GM12878 (cell line): ENCODE results near the gene IRF4. TPM values are rescaled to one million over a fixed set of nuclear protein-coding genes. Genes with fewer than 3 reads are reported as not detected.

Source experiments
- ATAC-seq: fragments of 200-7000 bp; cut with Tn5 transposase; 3 replicates; pipeline ENCODE4 v1.9.1; 2020; ENCODE audit warnings: mild to moderate bottlenecking, moderate library complexity
- BruUV-seq: library from RNA; stranded (reverse); fragments of 400-500 nt; replicated peaks from 2 replicates; lab custom pipeline; 2021; lab: Mats Ljungman, UMichigan
- CTCF ChIA-PET: fragments of 300-600 bp; sonication (Branson Sonifier 250); formaldehyde crosslinking; extraction: SDS; loops from one replicate; lab custom pipeline; 2021; ENCODE audit warnings: inconsistent platforms; lab: Yijun Ruan, JAX
- POLR2A ChIA-PET: fragments of 350-600 bp; formaldehyde crosslinking; extraction: SDS; loops from one replicate; lab custom pipeline; 2021; ENCODE audit warnings: inconsistent platforms; lab: Charles Lee
- RAD21 ChIA-PET: fragments of 300-600 bp; sonication (Branson Sonifier 250); formaldehyde crosslinking; loops from one replicate; lab custom pipeline; 2023; ENCODE audit warnings: antibody characterized with exemption; ENCODE audit not compliant: unreplicated experiment; lab: Charles Lee
- SMC1A ChIA-PET: fragments of 300-600 bp; sonication (Branson Sonifier 250); formaldehyde crosslinking; loops from one replicate; lab custom pipeline; 2023; ENCODE audit not compliant: unreplicated experiment, uncharacterized antibody; lab: Charles Lee
- DNase-seq: peaks from one replicate; pipeline ENCODE4 v3.0.0-alpha.2; 2011; ENCODE audit warnings: low read depth, low spot score
- FAIRE-seq: peaks from 3 replicates; lab custom pipeline; 2011; peaks lifted over from hg19 to GRCh38; lab: Jason Lieb, UNC
- H2AFZ ChIP-seq: 2 replicates; pipeline ENCODE4 v1.6.0; 2011; ENCODE audit warnings: low read depth, low read length, control low read depth; ENCODE audit not compliant: control insufficient read depth
- H3K27ac ChIP-seq: 2 replicates; pipeline ENCODE4 v1.5.1; 2011; ENCODE audit warnings: control low read depth; ENCODE audit not compliant: control insufficient read depth, insufficient read depth
- H3K27me3 ChIP-seq, 2 experiments: replicated peaks in 1 of 2; 2 replicates each; pipeline versions ENCODE4 v1.6.0 to v1.6.1; 2011; ENCODE audit warnings: low read length in 1 of 2; ENCODE audit not compliant: control insufficient read depth in 2 of 2, insufficient read depth in 2 of 2
- H3K36me3 ChIP-seq, 2 experiments: 2 replicates each; pipeline ENCODE4 v1.5.1; 2011; ENCODE audit warnings: low read length in 1 of 2; ENCODE audit not compliant: control insufficient read depth in 2 of 2, insufficient read depth in 2 of 2
- H3K4me1 ChIP-seq: 2 replicates; pipeline ENCODE4 v1.6.1; 2011; ENCODE audit warnings: mild to moderate bottlenecking, low read length, moderate library complexity, mixed read lengths; ENCODE audit not compliant: control insufficient read depth, insufficient read depth
- H3K4me2 ChIP-seq: 2 replicates; pipeline ENCODE4 v1.6.0; 2011; ENCODE audit warnings: control low read depth; ENCODE audit not compliant: control insufficient read depth, insufficient read depth
- H3K4me3 ChIP-seq: fragments of 200-600 bp; sonication (generic); 2 replicates; pipeline ENCODE4 v1.5.1; 2016
- H3K79me2 ChIP-seq: 2 replicates; pipeline ENCODE4 v1.6.0; 2011; ENCODE audit warnings: low read length; ENCODE audit not compliant: control insufficient read depth, insufficient read depth
- H3K9ac ChIP-seq: 2 replicates; pipeline ENCODE4 v1.8.0; 2011; ENCODE audit warnings: low read length, control low read depth, mixed read lengths; ENCODE audit not compliant: control insufficient read depth, insufficient read depth
- H3K9me3 ChIP-seq: replicated peaks from 3 replicates; pipeline ENCODE4 v1.5.1; 2011; ENCODE audit warnings: mild to moderate bottlenecking, low read length; ENCODE audit not compliant: control insufficient read depth, insufficient read depth
- H4K20me1 ChIP-seq: 2 replicates; pipeline ENCODE4 v1.6.0; 2011; ENCODE audit not compliant: control insufficient read depth, insufficient read depth
- CTCF ChIP-seq, 3 experiments: IDR thresholded peaks in 2 of 3; conservative IDR thresholded peaks in 1 of 3; 2 replicates each; pipeline ENCODE4 v1.5.1; 2011; ENCODE audit warnings: low read depth in 3 of 3, low read length in 3 of 3, mild to moderate bottlenecking in 3 of 3, control low read depth in 2 of 3, moderate library complexity in 2 of 3, inconsistent platforms in 1 of 3, mixed read lengths in 1 of 3; ENCODE audit not compliant: control insufficient read depth in 2 of 3, insufficient read depth in 1 of 3; ENCODE audit errors: extremely low read depth in 1 of 3
- EED ChIP-seq: sonication (generic); IDR thresholded peaks from 2 replicates; pipeline ENCODE4 v1.6.1; 2016; ENCODE audit warnings: antibody characterized with exemption, low read depth
- HDAC6 ChIP-seq: fragments of 200-600 bp; sonication (generic); IDR thresholded peaks from one replicate; pipeline ENCODE4 v1.8.0; 2017; ENCODE audit warnings: antibody characterized with exemption; ENCODE audit not compliant: unreplicated experiment
- IRF3 ChIP-seq: fragments of 450-650 bp; IDR thresholded peaks from 2 replicates; pipeline ENCODE4 v1.6.1; 2014; ENCODE audit warnings: mild to moderate bottlenecking
- NFYA ChIP-seq: IDR thresholded peaks from 2 replicates; pipeline ENCODE4 v1.6.1; 2011; ENCODE audit warnings: low read depth, mild to moderate bottlenecking, low read length, improper control_type of control experiment, borderline replicate concordance
- NFYB ChIP-seq: IDR thresholded peaks from 2 replicates; pipeline ENCODE4 v1.6.1; 2011; ENCODE audit warnings: low read depth, mild to moderate bottlenecking, low read length, improper control_type of control experiment, moderate library complexity; ENCODE audit not compliant: insufficient read depth
- SMAD1 ChIP-seq: fragments of 450-650 bp; IDR thresholded peaks from 2 replicates; pipeline ENCODE4 v1.6.1; 2018; ENCODE audit warnings: mild to moderate bottlenecking, low read depth; ENCODE audit not compliant: partially characterized antibody
- SP1 ChIP-seq: IDR thresholded peaks from one replicate; pipeline ENCODE4 v1.6.1; 2011; ENCODE audit warnings: low read depth, low read length
- STAT3 ChIP-seq: IDR thresholded peaks from 2 replicates; pipeline ENCODE4 v1.6.1; 2011; ENCODE audit warnings: low read depth, low read length, improper control_type of control experiment
- USF2 ChIP-seq: IDR thresholded peaks from 2 replicates; pipeline ENCODE4 v1.6.1; 2011; ENCODE audit warnings: low read depth, low read length, improper control_type of control experiment, borderline replicate concordance
- ZBTB33 ChIP-seq: fragments of 450-650 bp; IDR thresholded peaks from 2 replicates; pipeline ENCODE4 v1.6.1; 2017; ENCODE audit warnings: mild to moderate bottlenecking
- ZBTB40 ChIP-seq: fragments of 450-650 bp; IDR thresholded peaks from 2 replicates; pipeline ENCODE4 v1.6.1; 2016; ENCODE audit warnings: mild to moderate bottlenecking, moderate library complexity, borderline replicate concordance
- ZNF207 ChIP-seq: fragments of 450-650 bp; IDR thresholded peaks from 2 replicates; pipeline ENCODE4 v1.6.1; 2014; ENCODE audit warnings: antibody characterized with exemption, mild to moderate bottlenecking, borderline replicate concordance
- WGBS: methylation state at CpG from one replicate; pipeline ENCODE4 v1.1.6; 2016; ENCODE audit warnings: low lambda C conversion rate; ENCODE audit not compliant: insufficient replicate concordance, insufficient coverage; ENCODE audit errors: missing lambda C conversion rate; 5-methylcytosine and 5-hydroxymethylcytosine counted together
- in situ Hi-C: fragments of 300-500 bp; cut with MboI; formaldehyde crosslinking; loops from 9 replicates; pipeline ENCODE4 v1.14.3; 2018; ENCODE audit warnings: mixed read lengths
- intact Hi-C: fragments of 100-400 bp; cut with micrococcal nuclease; formaldehyde crosslinking; loops from one replicate; pipeline ENCODE4 v1.14.2; 2022; ENCODE audit not compliant: unreplicated experiment
- polyA plus RNA-seq, 11 experiments: library from polyadenylated mRNA; depleted of rRNA in 4 of 11; unstranded in 6 of 11; stranded (reverse) in 5 of 11; fragments of >200 nt; fragmentation: Nextera tagmentation in 4 of 11; fragmentation: Illumina TruSeq in 1 of 11; extraction: Ambion mirVana in 4 of 11; extraction: Trizol in 1 of 11; gene quantifications; 1 replicate in 1 of 11; 2 replicates in 10 of 11; pipeline versions ENCODE4 v1.2.1 to v1.2.3, GENCODE V29; 2011 to 2016; ENCODE audit warnings: inconsistent platforms in 2 of 11, missing spikeins in 2 of 11, low read depth in 1 of 11
- total RNA-seq, 4 experiments: library from RNA; depleted of rRNA in 3 of 4; stranded (reverse); fragments of >200 nt in 3 of 4; fragmentation: Illumina TruSeq in 1 of 4; extraction: Trizol in 1 of 4; gene quantifications; 2 replicates each; pipeline versions ENCODE4 v1.2.1 to v1.2.3, GENCODE V29; 2013 to 2021

The IRF4 gene
- total and polyA plus RNA-seq, 10 of the 15 experiments (the other 5 are each of a cell fraction or from before 2014, with no cell fraction given): 50.0 to 495 (median 257) TPM

GRCh38 chr6:397604-398003 is 6.1 kb downstream of the IRF4 start:
- in situ Hi-C loops (loop anchor here (5.0 to 10.0 kb wide), 2 partner anchors 183 to 210 kb away; no protein-coding TSS in a partner anchor), intact Hi-C loops (no loop called here)
- no peak for ATAC-seq
- H3K27ac ChIP-seq: peak overlapping the region; percentile 43; the same call in 1 of the 2 replicates
- FAIRE-seq: no peak
- H3K36me3 ChIP-seq: peaks cover 52 to 68% of the 10 kb centered on the region in 2 experiments
- peaks cover 32% of the 10 kb centered on the region for H4K20me1 ChIP-seq
- ChIA-PET CTCF (interaction anchor here (0.8 to 5.1 kb wide), 20 partner anchors 8 to 208 kb away, joined by 3 to 33 read pairs (median 4); no protein-coding TSS in a partner anchor), POLR2A (interaction anchor here (0.8 to 1.8 kb wide), 20 partner anchors 10 to 182 kb away, joined by 3 to 8 read pairs (median 3); no protein-coding TSS in a partner anchor), RAD21 (interaction anchor here (0.6 to 5.1 kb wide), 29 partner anchors 7 to 208 kb away, joined by 3 to 43 read pairs (median 6); partner anchors contain the start of gene DUSP22), SMC1A (interaction anchor here (0.8 to 13.5 kb wide), 34 partner anchors 8 to 209 kb away, joined by 3 to 185 read pairs (median 5); no protein-coding TSS in a partner anchor)
- peak overlapping the region; percentile 53 for H3K9ac ChIP-seq
- H3K4me2 ChIP-seq: peak overlapping the region; percentile 76
- H2AFZ ChIP-seq: no peak overlapping the region
- H3K27me3 ChIP-seq: no peaks in the 10 kb centered on the region
- peak overlapping the region; percentile 62 for H3K4me3 ChIP-seq
- no peak for DNase-seq
- no peaks in the 10 kb centered on the region for H3K9me3 ChIP-seq
- WGBS: 53% methylated on average over 5 of the region's 5 CpGs
- no TSS peak for BruUV-seq
- H3K79me2 ChIP-seq: peaks cover 96% of the 10 kb centered on the region
- H3K4me1 ChIP-seq: peaks cover 38% of the 10 kb centered on the region
- TF ChIP-seq ZNF207 (no peak), HDAC6 (no peak), USF2 (no peak), SMAD1 (no peak), STAT3 (no peak), EED (no peak), NFYA (no peak), SP1 (no peak), IRF3 (no peak), ZBTB33 (no peak), ZBTB40 (no peak), NFYB (no peak), CTCF (IDR thresholded peaks at IDR 0.05 in 2 of 3, conservative IDR thresholded peaks at IDR 0.05 in 1 of 3; ENCODE audit: control insufficient read depth in 2 of 3, extremely low read depth in 1 of 3, insufficient read depth in 1 of 3, low read depth in 3 of 3, low read length in 3 of 3) (no peak)
